ENCODE data around the gene IFTAP. TPM values are rescaled to one million over a fixed set of nuclear protein-coding genes. Genes with fewer than 3 reads are reported as not detected.

Gene IFTAP
- polyA plus RNA-seq, 1 of the 3 experiments (the other 2 are of a cell fraction) = 21.8 TPM

DNA sequence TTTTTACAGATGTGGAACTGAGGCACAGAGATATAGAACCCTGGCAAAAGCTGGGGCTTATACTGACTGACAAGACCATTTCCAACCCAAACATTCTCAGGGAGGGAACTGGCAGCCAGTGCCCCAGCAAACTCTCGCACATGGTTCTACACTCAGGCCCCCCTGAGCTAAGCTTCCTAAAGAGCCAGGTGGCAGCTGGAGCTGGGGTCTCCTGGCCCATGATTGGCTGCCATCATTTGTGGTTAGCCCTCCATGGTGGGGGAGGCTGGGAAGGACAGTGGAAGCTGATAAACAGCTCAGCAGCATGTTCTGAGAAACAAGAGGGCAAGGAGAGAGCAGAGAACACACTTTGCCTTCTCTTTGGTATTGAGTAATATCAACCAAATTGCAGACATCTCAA, 26.6 kb upstream of the IFTAP start, which contains the start of gene RAG1:
RAG1 (plus strand) TSS at position 314 of the 400 bp plus-strand sequence. CDS start 5,298 bp downstream, outside the sequence.
- DNase-seq = no peak
- peak within 1 kb of the TSS in 1 of 2 experiments; percentile 100; a peak in 2 of 4 replicates for H3K27ac ChIP-seq (ENCODE audit: low read depth in 2 of 2, low read length in 1 of 2)
- CTCF ChIA-PET = interaction anchor here (0.6 to 5.1 kb wide), 5 partner anchors 8 to 145 kb away, joined by 3 to 58 read pairs (median 3); no protein-coding TSS in a partner anchor
- POLR2A ChIA-PET = no interaction called here
- no CpG with 5 or more reads among the region's 1 CpG for WGBS (ENCODE audit: low lambda C conversion rate)
- H3K79me2 ChIP-seq (ENCODE audit: insufficient read depth) = no peaks in the 10 kb centered on the region
- no peaks in the 10 kb centered on the region for H3K36me3 ChIP-seq (replicated peaks in 1 of 2; ENCODE audit: control insufficient read depth in 1 of 2, insufficient read depth in 2 of 2, low read length in 1 of 2)
- no peaks in the 10 kb centered on the region for H3F3A ChIP-seq (replicated peaks; ENCODE audit: insufficient read depth)
- H2AFZ ChIP-seq (ENCODE audit: low read depth) = no peak within 1 kb of the TSS
- no peaks in the 10 kb centered on the region for H4K20me1 ChIP-seq (ENCODE audit: insufficient read depth)
- H3K9me3 ChIP-seq = no peaks in the 10 kb centered on the region
- no peaks in the 10 kb centered on the region; the same call in 1 of the 2 replicates for H3K27me3 ChIP-seq (ENCODE audit: insufficient read depth)
- no peak within 1 kb of the TSS for H3K4me3 ChIP-seq (ENCODE audit: low read depth in 2 of 2, low read length in 1 of 2)
- H3K9me2 ChIP-seq = no peaks in the 10 kb centered on the region
- no peak for TF ChIP-seq TEAD4 (IDR thresholded peaks at IDR 0.05; ENCODE audit: borderline replicate concordance, insufficient read depth)
- TF ChIP-seq, protein P1, sequence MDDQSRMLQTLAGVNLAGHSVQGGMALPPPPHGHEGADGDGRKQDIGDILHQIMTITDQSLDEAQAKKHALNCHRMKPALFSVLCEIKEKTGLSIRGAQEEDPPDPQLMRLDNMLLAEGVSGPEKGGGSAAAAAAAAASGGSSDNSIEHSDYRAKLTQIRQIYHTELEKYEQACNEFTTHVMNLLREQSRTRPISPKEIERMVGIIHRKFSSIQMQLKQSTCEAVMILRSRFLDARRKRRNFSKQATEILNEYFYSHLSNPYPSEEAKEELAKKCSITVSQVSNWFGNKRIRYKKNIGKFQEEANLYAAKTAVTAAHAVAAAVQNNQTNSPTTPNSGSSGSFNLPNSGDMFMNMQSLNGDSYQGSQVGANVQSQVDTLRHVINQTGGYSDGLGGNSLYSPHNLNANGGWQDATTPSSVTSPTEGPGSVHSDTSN (IDR thresholded peaks at IDR 0.05) = no peak
- no peak for TF ChIP-seq GATA2 (CRISPR knock-in tag; IDR thresholded peaks at IDR 0.05)
- no peak for TF ChIP-seq FOSL2 (IDR thresholded peaks at IDR 0.05; ENCODE audit: borderline replicate concordance, low read depth)
- no peak for TF ChIP-seq JUND (IDR thresholded peaks at IDR 0.05)
- no peak for TF ChIP-seq ELF1 (IDR thresholded peaks at IDR 0.05)
- no peak for TF ChIP-seq NRF1 (IDR thresholded peaks at IDR 0.05; ENCODE audit: low read depth, low read length)
- TF ChIP-seq, protein P2, sequence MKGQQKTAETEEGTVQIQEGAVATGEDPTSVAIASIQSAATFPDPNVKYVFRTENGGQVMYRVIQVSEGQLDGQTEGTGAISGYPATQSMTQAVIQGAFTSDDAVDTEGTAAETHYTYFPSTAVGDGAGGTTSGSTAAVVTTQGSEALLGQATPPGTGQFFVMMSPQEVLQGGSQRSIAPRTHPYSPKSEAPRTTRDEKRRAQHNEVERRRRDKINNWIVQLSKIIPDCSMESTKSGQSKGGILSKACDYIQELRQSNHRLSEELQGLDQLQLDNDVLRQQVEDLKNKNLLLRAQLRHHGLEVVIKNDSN (IDR thresholded peaks at IDR 0.05; ENCODE audit: borderline replicate concordance, low read depth) = no peak
- TF ChIP-seq RCOR1 (IDR thresholded peaks at IDR 0.05; ENCODE audit: low read length) = no peak
- TF ChIP-seq, protein P3, sequence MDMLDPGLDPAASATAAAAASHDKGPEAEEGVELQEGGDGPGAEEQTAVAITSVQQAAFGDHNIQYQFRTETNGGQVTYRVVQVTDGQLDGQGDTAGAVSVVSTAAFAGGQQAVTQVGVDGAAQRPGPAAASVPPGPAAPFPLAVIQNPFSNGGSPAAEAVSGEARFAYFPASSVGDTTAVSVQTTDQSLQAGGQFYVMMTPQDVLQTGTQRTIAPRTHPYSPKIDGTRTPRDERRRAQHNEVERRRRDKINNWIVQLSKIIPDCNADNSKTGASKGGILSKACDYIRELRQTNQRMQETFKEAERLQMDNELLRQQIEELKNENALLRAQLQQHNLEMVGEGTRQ (IDR thresholded peaks at IDR 0.05; ENCODE audit: borderline replicate concordance, low read depth, low read length) = no peak
- TF ChIP-seq, protein P4, sequence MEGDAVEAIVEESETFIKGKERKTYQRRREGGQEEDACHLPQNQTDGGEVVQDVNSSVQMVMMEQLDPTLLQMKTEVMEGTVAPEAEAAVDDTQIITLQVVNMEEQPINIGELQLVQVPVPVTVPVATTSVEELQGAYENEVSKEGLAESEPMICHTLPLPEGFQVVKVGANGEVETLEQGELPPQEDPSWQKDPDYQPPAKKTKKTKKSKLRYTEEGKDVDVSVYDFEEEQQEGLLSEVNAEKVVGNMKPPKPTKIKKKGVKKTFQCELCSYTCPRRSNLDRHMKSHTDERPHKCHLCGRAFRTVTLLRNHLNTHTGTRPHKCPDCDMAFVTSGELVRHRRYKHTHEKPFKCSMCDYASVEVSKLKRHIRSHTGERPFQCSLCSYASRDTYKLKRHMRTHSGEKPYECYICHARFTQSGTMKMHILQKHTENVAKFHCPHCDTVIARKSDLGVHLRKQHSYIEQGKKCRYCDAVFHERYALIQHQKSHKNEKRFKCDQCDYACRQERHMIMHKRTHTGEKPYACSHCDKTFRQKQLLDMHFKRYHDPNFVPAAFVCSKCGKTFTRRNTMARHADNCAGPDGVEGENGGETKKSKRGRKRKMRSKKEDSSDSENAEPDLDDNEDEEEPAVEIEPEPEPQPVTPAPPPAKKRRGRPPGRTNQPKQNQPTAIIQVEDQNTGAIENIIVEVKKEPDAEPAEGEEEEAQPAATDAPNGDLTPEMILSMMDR (IDR thresholded peaks at IDR 0.05) = no peak
- TF ChIP-seq FOXM1 (IDR thresholded peaks at IDR 0.05; ENCODE audit: low read depth) = no peak
- TF ChIP-seq RAD21 (IDR thresholded peaks at IDR 0.05; ENCODE audit: low read length) = no peak
- no peak within 1 kb of the TSS for H3K9ac ChIP-seq
- H3K4me1 ChIP-seq (ENCODE audit: control insufficient read depth in 1 of 2, insufficient read depth in 2 of 2, low read depth in 1 of 2, low read length in 1 of 2) = peaks cover 0 to 34% of the 10 kb centered on the region in 2 experiments; a peak in 2 of 4 replicates
- H3K4me2 ChIP-seq = no peak within 1 kb of the TSS

Data from SK-N-SH (cell line).